ENCODE measurements around the gene UBN2.

The UBN2 gene

GRCh38 chr7:139232377-139232717, 1.3 kb downstream of the UBN2 start:
- no peak for DNase-seq

- DNase-seq, result no peak
These were observed 1.9 kb downstream of the UBN2 start for GRCh38 chr7:139232904-139233303.

- DNase-seq, result no peak
These were observed 10.2 kb downstream of the UBN2 start for GRCh38 chr7:139241258-139241657.

- no peak for DNase-seq
These were observed 11.8 kb downstream of the UBN2 start for GRCh38 chr7:139242741-139243281.

GRCh38 chr7:139245401-139245800, 14.4 kb downstream of the UBN2 start:
- DNase-seq, result no peak

- no peak for DNase-seq
These were observed 15.5 kb downstream of the UBN2 start for GRCh38 chr7:139246494-139246893.

- no peak for DNase-seq
These were observed 15.9 kb downstream of the UBN2 start for GRCh38 chr7:139246905-139247304.

- no peak for DNase-seq
These were observed 18.3 kb downstream of the UBN2 start for GRCh38 chr7:139249179-139249810.

GRCh38 chr7:139252451-139252850, 21.4 kb downstream of the UBN2 start:
- DNase-seq, result no peak

GRCh38 chr7:139254281-139254680, 23.2 kb downstream of the UBN2 start:
- DNase-seq, result no peak

- no peak for DNase-seq
These were observed 23.7 kb downstream of the UBN2 start for GRCh38 chr7:139254728-139255127.

- DNase-seq, result no peak
These were observed 24.3 kb downstream of the UBN2 start for GRCh38 chr7:139255290-139255689.

- no peak for DNase-seq
These were observed 28.1 kb downstream of the UBN2 start for GRCh38 chr7:139259142-139259541.

GRCh38 chr7:139264220-139264619, 33.2 kb downstream of the UBN2 start:
- no peak for DNase-seq

GRCh38 chr7:139265673-139266072, 34.6 kb downstream of the UBN2 start:
- no peak for DNase-seq

- DNase-seq, result no peak
These were observed 40.9 kb downstream of the UBN2 start for GRCh38 chr7:139271718-139272628.

- DNase-seq, result no peak
These were observed 53.3 kb downstream of the UBN2 start for GRCh38 chr7:139284252-139284896.

GRCh38 chr7:139286144-139286543, 55.1 kb downstream of the UBN2 start:
- no peak for DNase-seq

GRCh38 chr7:139292821-139293220, 61.8 kb downstream of the UBN2 start:
- DNase-seq, result no peak

GRCh38 chr7:139293534-139293933, 62.5 kb downstream of the UBN2 start:
- no peak for DNase-seq

GRCh38 chr7:139294241-139294640, 63.2 kb downstream of the UBN2 start:
- DNase-seq, result no peak

- no peak for DNase-seq
These were observed 64.0 kb downstream of the UBN2 start for GRCh38 chr7:139294951-139295575.

GRCh38 chr7:139297795-139298194, 66.8 kb downstream of the UBN2 start:
- no peak for DNase-seq

All from C1 segment of cervical spinal cord (tissue), 14 donors.